Fibroblast of villous mesenchyme (primary cell): Measurements from ENCODE around the gene LOXL3. TPM values are rescaled to one million over a fixed set of nuclear protein-coding genes. Genes with fewer than 3 reads are reported as not detected.

Source experiments
- DNase-seq: peaks from one replicate; pipeline ENCODE4 v3.0.0-alpha.2; 2010; ENCODE audit warnings: low read depth
- H3K4me3 ChIP-seq: 2 replicates; pipeline ENCODE4 v1.5.1; 2011; ENCODE audit warnings: low read depth, mild to moderate bottlenecking, low read length
- CTCF ChIP-seq: IDR thresholded peaks from 2 replicates; pipeline ENCODE4 v1.5.1; 2012; ENCODE audit warnings: low read depth, mild to moderate bottlenecking, low read length; ENCODE audit not compliant: insufficient read depth
- total RNA-seq: library from RNA; depleted of rRNA; stranded (reverse); fragments of >200 nt; gene quantifications from 2 replicates; pipeline ENCODE4 v1.2.3, GENCODE V29; 2012

Gene LOXL3, protein sequence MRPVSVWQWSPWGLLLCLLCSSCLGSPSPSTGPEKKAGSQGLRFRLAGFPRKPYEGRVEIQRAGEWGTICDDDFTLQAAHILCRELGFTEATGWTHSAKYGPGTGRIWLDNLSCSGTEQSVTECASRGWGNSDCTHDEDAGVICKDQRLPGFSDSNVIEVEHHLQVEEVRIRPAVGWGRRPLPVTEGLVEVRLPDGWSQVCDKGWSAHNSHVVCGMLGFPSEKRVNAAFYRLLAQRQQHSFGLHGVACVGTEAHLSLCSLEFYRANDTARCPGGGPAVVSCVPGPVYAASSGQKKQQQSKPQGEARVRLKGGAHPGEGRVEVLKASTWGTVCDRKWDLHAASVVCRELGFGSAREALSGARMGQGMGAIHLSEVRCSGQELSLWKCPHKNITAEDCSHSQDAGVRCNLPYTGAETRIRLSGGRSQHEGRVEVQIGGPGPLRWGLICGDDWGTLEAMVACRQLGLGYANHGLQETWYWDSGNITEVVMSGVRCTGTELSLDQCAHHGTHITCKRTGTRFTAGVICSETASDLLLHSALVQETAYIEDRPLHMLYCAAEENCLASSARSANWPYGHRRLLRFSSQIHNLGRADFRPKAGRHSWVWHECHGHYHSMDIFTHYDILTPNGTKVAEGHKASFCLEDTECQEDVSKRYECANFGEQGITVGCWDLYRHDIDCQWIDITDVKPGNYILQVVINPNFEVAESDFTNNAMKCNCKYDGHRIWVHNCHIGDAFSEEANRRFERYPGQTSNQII
- total RNA-seq = 9.9 and 10.6 TPM in 2 replicates

GRCh38 chr2:74553892-74554819 is at the start of gene LOXL3, which contains the start of gene DOK1:
LOXL3 (minus strand) TSS chr2:74553942; CDS start chr2:74552634, 1,308 bp downstream.
DOK1 (plus strand) TSS chr2:74554720; CDS start chr2:74554755, 35 bp downstream.
- TF ChIP-seq CTCF = no peak
- peak within 1 kb of the TSS; percentile 88 for H3K4me3 ChIP-seq
- peak; percentile 91 for DNase-seq

GRCh38 chr2:74602586-74603281 is 49.0 kb upstream of the LOXL3 start:
- peak; percentile 52 for DNase-seq
- no peak for TF ChIP-seq CTCF
- no peak overlapping the region for H3K4me3 ChIP-seq

- TF ChIP-seq CTCF = no peak
- DNase-seq = no peak
- no peak overlapping the region for H3K4me3 ChIP-seq
Measured at GRCh38 chr2:74599676-74600075, 45.9 kb upstream of the LOXL3 start.

DNA sequence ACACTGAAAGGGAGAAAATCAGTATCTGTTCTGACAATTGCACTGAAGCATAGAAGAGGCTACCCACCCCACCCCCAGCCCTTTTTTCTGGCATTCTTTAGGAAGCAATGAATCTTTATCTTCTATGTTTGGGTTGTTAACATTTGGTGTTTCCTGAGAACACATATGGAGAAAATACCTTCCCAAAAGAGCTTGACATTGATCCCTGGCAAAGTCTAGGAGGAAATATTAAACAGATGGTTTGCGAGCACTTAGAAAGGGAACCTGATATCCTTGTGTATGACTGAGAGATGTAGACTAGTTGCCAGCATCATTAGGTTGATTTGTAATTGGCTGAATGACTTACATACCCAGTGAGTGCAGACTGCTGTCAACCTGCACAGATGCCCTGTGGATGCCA is 43.7 kb upstream of the LOXL3 start:
- no peak for TF ChIP-seq CTCF
- no peak for DNase-seq
- no peak overlapping the region for H3K4me3 ChIP-seq

DNA sequence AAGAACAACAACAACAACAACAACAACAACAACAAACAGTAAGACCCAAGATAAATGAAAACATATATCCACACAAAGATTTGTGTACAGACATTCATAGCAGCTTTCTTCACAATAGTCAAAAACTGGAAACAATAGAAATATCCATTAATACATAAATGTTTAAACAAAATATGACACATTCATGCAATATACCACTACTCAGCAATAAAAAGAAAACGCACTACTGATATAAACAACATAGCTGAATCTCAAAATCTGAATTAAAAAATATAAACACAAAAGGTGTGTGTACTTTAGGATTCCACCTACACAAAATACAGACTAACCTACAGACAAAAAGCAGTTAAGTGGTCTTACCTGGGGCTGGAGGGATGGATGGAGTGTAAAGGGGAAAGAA is 42.8 kb upstream of the LOXL3 start:
- no peak overlapping the region for H3K4me3 ChIP-seq
- no peak for TF ChIP-seq CTCF

More for the DNA sequence above, 42.8 kb upstream of the LOXL3 start:
- no peak for DNase-seq
